Activated T-helper 1 cell treated with anti-CD3 and anti-CD28 coated beads, Interleukin-12 subunit alpha, Interleukin-12 subunit beta, Interleukin-2, Interleukin-4 antibody, amounts not matched to agents 30 ng/mL and 10 ng/mL and 1 ng/mL, durations not matched to agents 14 hours and 24 hours and 36 hours (primary cell): ENCODE data around the gene SEC14L5. TPM values are rescaled to one million over a fixed set of nuclear protein-coding genes. Genes with fewer than 3 reads are reported as not detected.

Experiments
- DNase-seq: peaks from one replicate; pipeline ENCODE4 v3.0.0; 2021; ENCODE audit warnings: low spot score
- H3K27ac Mint-ChIP-seq: one replicate; pipeline ENCODE4 v1.8.0; 2021; ENCODE audit warnings: mild to moderate bottlenecking, mixed read lengths
- H3K27me3 Mint-ChIP-seq: one replicate; pipeline ENCODE4 v1.8.0; 2022; ENCODE audit warnings: mild to moderate bottlenecking, moderate library complexity, mixed read lengths; ENCODE audit not compliant: insufficient read depth
- H3K36me3 Mint-ChIP-seq: one replicate; pipeline ENCODE4 v1.8.0; 2021; ENCODE audit warnings: low read depth, mixed read lengths
- H3K4me1 Mint-ChIP-seq: one replicate; pipeline ENCODE4 v1.8.0; 2021; ENCODE audit warnings: low read depth, mixed read lengths
- H3K4me3 Mint-ChIP-seq: one replicate; pipeline ENCODE4 v1.8.0; 2021; ENCODE audit warnings: mild to moderate bottlenecking, moderate library complexity, mixed read lengths
- H3K9me3 Mint-ChIP-seq: one replicate; pipeline ENCODE4 v1.8.0; 2021; ENCODE audit warnings: mixed read lengths
- intact Hi-C: fragments of 100-400 bp; cut with micrococcal nuclease; formaldehyde crosslinking; loops from one replicate; pipeline ENCODE4 v1.15.1; 2024
- total RNA-seq: library from RNA; stranded (reverse); gene quantifications from 2 replicates; pipeline ENCODE4 v1.2.3, GENCODE V29; 2022

The SEC14L5 gene
- total RNA-seq, 1 donor from 2014 or later: not detected

GRCh38 chr16:4968879-4969483 lies 10.9 kb downstream of the SEC14L5 start:
- H3K27me3 Mint-ChIP-seq: no peaks in the 10 kb centered on the region
- H3K27ac Mint-ChIP-seq: no peak overlapping the region
- peaks cover 3% of the 10 kb centered on the region for H3K36me3 Mint-ChIP-seq
- intact Hi-C loops: no loop called here
- no peak for DNase-seq
- H3K4me1 Mint-ChIP-seq: peaks cover 6% of the 10 kb centered on the region
- no peak overlapping the region for H3K4me3 Mint-ChIP-seq
- H3K9me3 Mint-ChIP-seq: peaks cover 21% of the 10 kb centered on the region

- no peak for DNase-seq
- Mint-ChIP-seq H3K27me3 (no peaks in the 10 kb centered on the region), H3K9me3 (peaks cover 21% of the 10 kb centered on the region), H3K36me3 (peaks cover 3% of the 10 kb centered on the region), H3K4me1 (peaks cover 6% of the 10 kb centered on the region), H3K4me3 (no peak overlapping the region), H3K27ac (no peak overlapping the region)
- intact Hi-C loops: no loop called here
Observed at GRCh38 chr16:4970010-4970409, 11.9 kb downstream of the SEC14L5 start.

GRCh38 chr16:4972938-4973587 lies 14.9 kb downstream of the SEC14L5 start:
- Mint-ChIP-seq H3K27me3 (no peaks in the 10 kb centered on the region), H3K4me1 (peaks cover 6% of the 10 kb centered on the region), H3K9me3 (peaks cover 21% of the 10 kb centered on the region), H3K27ac (no peak overlapping the region), H3K4me3 (no peak overlapping the region), H3K36me3 (peaks cover 3% of the 10 kb centered on the region)
- no peak for DNase-seq
- intact Hi-C loops: no loop called here

GRCh38 chr16:4976079-4976478 lies 17.9 kb downstream of the SEC14L5 start:
- Mint-ChIP-seq H3K36me3 (peaks cover 3% of the 10 kb centered on the region), H3K27ac (no peak overlapping the region), H3K4me3 (no peak overlapping the region), H3K9me3 (peaks cover 21% of the 10 kb centered on the region), H3K4me1 (peaks cover 6% of the 10 kb centered on the region), H3K27me3 (no peaks in the 10 kb centered on the region)
- intact Hi-C loops: no loop called here
- no peak for DNase-seq

- peaks cover 15% of the 10 kb centered on the region for H3K9me3 Mint-ChIP-seq
Observed at GRCh38 chr16:4976611-4977145, 18.5 kb downstream of the SEC14L5 start.

GRCh38 chr16:4979164-4979563 lies 21.0 kb downstream of the SEC14L5 start:
- Mint-ChIP-seq H3K27ac (no peak overlapping the region), H3K4me3 (no peak overlapping the region), H3K9me3 (no peaks in the 10 kb centered on the region), H3K4me1 (no peaks in the 10 kb centered on the region), H3K27me3 (peaks cover 3% of the 10 kb centered on the region), H3K36me3 (no peaks in the 10 kb centered on the region)
- no peak for DNase-seq
- intact Hi-C loops: no loop called here

More at GRCh38 chr16:4976611-4977145, 18.5 kb downstream of the SEC14L5 start:
- intact Hi-C loops: no loop called here
- Mint-ChIP-seq H3K27me3 (no peaks in the 10 kb centered on the region), H3K4me1 (peaks cover 6% of the 10 kb centered on the region), H3K27ac (no peak overlapping the region), H3K4me3 (no peak overlapping the region), H3K36me3 (peaks cover 3% of the 10 kb centered on the region)
- DNase-seq: no peak

- H3K36me3 Mint-ChIP-seq: no peaks in the 10 kb centered on the region
- peaks cover 5% of the 10 kb centered on the region for H3K27me3 Mint-ChIP-seq
- H3K4me3 Mint-ChIP-seq: no peak overlapping the region
- DNase-seq: no peak
- H3K27ac Mint-ChIP-seq: no peak overlapping the region
- intact Hi-C loops: no loop called here
- no peaks in the 10 kb centered on the region for H3K9me3 Mint-ChIP-seq
- no peaks in the 10 kb centered on the region for H3K4me1 Mint-ChIP-seq
Observed at GRCh38 chr16:4979736-4980660, 21.9 kb downstream of the SEC14L5 start.

- Mint-ChIP-seq H3K27me3 (peaks cover 5% of the 10 kb centered on the region), H3K4me3 (no peak overlapping the region), H3K27ac (no peak overlapping the region), H3K36me3 (no peaks in the 10 kb centered on the region), H3K4me1 (no peaks in the 10 kb centered on the region), H3K9me3 (no peaks in the 10 kb centered on the region)
- intact Hi-C loops: no loop called here
- DNase-seq: no peak
Observed at GRCh38 chr16:4980691-4981090, 22.6 kb downstream of the SEC14L5 start.

- H3K27ac Mint-ChIP-seq: no peak overlapping the region
- intact Hi-C loops: no loop called here
- DNase-seq: no peak
- no peaks in the 10 kb centered on the region for H3K9me3 Mint-ChIP-seq
- peaks cover 13% of the 10 kb centered on the region for H3K27me3 Mint-ChIP-seq
- no peaks in the 10 kb centered on the region for H3K36me3 Mint-ChIP-seq
- no peak overlapping the region for H3K4me3 Mint-ChIP-seq
- H3K4me1 Mint-ChIP-seq: no peaks in the 10 kb centered on the region
Observed at GRCh38 chr16:4981473-4981872, 23.3 kb downstream of the SEC14L5 start.

- H3K4me3 Mint-ChIP-seq: no peak overlapping the region
- no peak overlapping the region for H3K27ac Mint-ChIP-seq
- no peaks in the 10 kb centered on the region for H3K36me3 Mint-ChIP-seq
- intact Hi-C loops: no loop called here
- H3K4me1 Mint-ChIP-seq: no peaks in the 10 kb centered on the region
- no peak for DNase-seq
- no peaks in the 10 kb centered on the region for H3K9me3 Mint-ChIP-seq
- H3K27me3 Mint-ChIP-seq: peaks cover 19% of the 10 kb centered on the region
Observed at GRCh38 chr16:4982056-4982867, 24.1 kb downstream of the SEC14L5 start.

- no peak for DNase-seq
- Mint-ChIP-seq H3K4me3 (no peak overlapping the region), H3K27ac (no peak overlapping the region), H3K4me1 (no peaks in the 10 kb centered on the region), H3K9me3 (no peaks in the 10 kb centered on the region), H3K36me3 (no peaks in the 10 kb centered on the region), H3K27me3 (peaks cover 30% of the 10 kb centered on the region)
- intact Hi-C loops: no loop called here
Observed at GRCh38 chr16:4984174-4984990, 26.3 kb downstream of the SEC14L5 start.

- intact Hi-C loops: no loop called here
- H3K9me3 Mint-ChIP-seq: no peaks in the 10 kb centered on the region
Observed at GRCh38 chr16:4987250-4987579, 29.1 kb downstream of the SEC14L5 start.

More at GRCh38 chr16:4987250-4987579, 29.1 kb downstream of the SEC14L5 start:
- no peaks in the 10 kb centered on the region for H3K36me3 Mint-ChIP-seq
- peaks cover 41% of the 10 kb centered on the region for H3K27me3 Mint-ChIP-seq
- H3K4me3 Mint-ChIP-seq: no peak overlapping the region
- no peaks in the 10 kb centered on the region for H3K4me1 Mint-ChIP-seq
- no peak for DNase-seq
- no peak overlapping the region for H3K27ac Mint-ChIP-seq
